Prostate gland (tissue), 2 donors: ENCODE data around the gene TRAPPC6A.

Experiments
- POLR2A ChIP-seq: fragments of 450-650 bp; IDR thresholded peaks from one replicate; pipeline ENCODE4 v1.6.1; 2016; ENCODE audit warnings: antibody characterized with exemption, mild to moderate bottlenecking
- POLR2AphosphoS5 ChIP-seq: sonication (generic); formaldehyde crosslinking; IDR thresholded peaks from one replicate; pipeline ENCODE4 v1.6.1; 2017; ENCODE audit warnings: antibody characterized with exemption
- TF ChIP-seq, protein P1 (sequence below), 4 experiments: fragments of 200-600 bp in 2 of 4; fragments of 450-650 bp in 2 of 4; sonication (generic) in 2 of 4; IDR thresholded peaks; 1 replicate in 3 of 4; 2 replicates in 1 of 4; pipeline ENCODE4 v1.5.1; 2016 to 2019; ENCODE audit warnings: antibody characterized with exemption in 4 of 4, mild to moderate bottlenecking in 2 of 4, moderate library complexity in 2 of 4

DNA sequence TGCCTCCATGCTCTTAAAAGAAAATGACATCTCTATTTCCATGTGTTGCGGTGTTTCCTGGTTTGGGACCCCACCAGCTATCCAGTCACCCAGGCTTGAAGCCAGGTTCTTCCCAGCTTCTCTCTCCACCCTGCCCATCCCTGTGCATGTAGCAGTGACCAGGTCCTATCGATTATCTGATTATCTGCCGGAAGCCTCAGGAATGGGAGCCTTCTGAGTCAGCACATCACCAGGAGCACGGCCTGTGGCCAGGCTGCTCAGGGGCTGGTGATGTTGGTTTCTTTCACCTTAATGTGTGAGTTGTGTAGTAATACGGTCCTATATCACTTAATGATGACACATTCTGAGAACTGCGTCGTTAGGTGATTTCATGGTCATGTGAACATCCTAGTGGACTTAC, 51.4 kb downstream of the TRAPPC6A start:
- TF ChIP-seq, protein P1, sequence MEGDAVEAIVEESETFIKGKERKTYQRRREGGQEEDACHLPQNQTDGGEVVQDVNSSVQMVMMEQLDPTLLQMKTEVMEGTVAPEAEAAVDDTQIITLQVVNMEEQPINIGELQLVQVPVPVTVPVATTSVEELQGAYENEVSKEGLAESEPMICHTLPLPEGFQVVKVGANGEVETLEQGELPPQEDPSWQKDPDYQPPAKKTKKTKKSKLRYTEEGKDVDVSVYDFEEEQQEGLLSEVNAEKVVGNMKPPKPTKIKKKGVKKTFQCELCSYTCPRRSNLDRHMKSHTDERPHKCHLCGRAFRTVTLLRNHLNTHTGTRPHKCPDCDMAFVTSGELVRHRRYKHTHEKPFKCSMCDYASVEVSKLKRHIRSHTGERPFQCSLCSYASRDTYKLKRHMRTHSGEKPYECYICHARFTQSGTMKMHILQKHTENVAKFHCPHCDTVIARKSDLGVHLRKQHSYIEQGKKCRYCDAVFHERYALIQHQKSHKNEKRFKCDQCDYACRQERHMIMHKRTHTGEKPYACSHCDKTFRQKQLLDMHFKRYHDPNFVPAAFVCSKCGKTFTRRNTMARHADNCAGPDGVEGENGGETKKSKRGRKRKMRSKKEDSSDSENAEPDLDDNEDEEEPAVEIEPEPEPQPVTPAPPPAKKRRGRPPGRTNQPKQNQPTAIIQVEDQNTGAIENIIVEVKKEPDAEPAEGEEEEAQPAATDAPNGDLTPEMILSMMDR (IDR thresholded peaks at IDR 0.05) = no peak
- no peak for TF ChIP-seq POLR2AphosphoS5
- TF ChIP-seq POLR2A = no peak
